BLaER1 (cell line): ENCODE measurements around the gene NDE1.
"Not testable (repeated sequence)": the region's sequence is repeated elsewhere in the genome, so short reads cannot be mapped to it uniquely, and the experiment has no call there.

ENCODE experiments used
- H3K27ac ChIP-seq: shearing (Covaris generic); formaldehyde crosslinking; 2 replicates; pipeline ENCODE4 v1.8.1; 2022
- H3K27me3 ChIP-seq: shearing (Covaris generic); formaldehyde crosslinking; 2 replicates; pipeline ENCODE4 v1.8.1; 2022
- H3K36me3 ChIP-seq: shearing (Covaris generic); formaldehyde crosslinking; 2 replicates; pipeline ENCODE4 v1.8.1; 2022
- H3K4me1 ChIP-seq: shearing (Covaris generic); formaldehyde crosslinking; 2 replicates; pipeline ENCODE4 v1.8.1; 2022
- H3K4me2 ChIP-seq: shearing (Covaris generic); formaldehyde crosslinking; 2 replicates; pipeline ENCODE4 v1.8.1; 2022
- H3K4me3 ChIP-seq: shearing (Covaris generic); formaldehyde crosslinking; 2 replicates; pipeline ENCODE4 v1.8.1; 2022
- H3K9ac ChIP-seq: shearing (Covaris generic); formaldehyde crosslinking; 2 replicates; pipeline ENCODE4 v1.8.1; 2022
- H3K9me3 ChIP-seq: shearing (Covaris generic); formaldehyde crosslinking; 2 replicates; pipeline ENCODE4 v1.8.1; 2022
- H4K20me1 ChIP-seq: shearing (Covaris generic); formaldehyde crosslinking; 2 replicates; pipeline ENCODE4 v1.8.1; 2022
- Cebpa-rat ChIP-seq: shearing (Covaris generic); IDR thresholded peaks from 2 replicates; pipeline ENCODE4 v1.8.1; 2022

NDE1 gene, protein sequence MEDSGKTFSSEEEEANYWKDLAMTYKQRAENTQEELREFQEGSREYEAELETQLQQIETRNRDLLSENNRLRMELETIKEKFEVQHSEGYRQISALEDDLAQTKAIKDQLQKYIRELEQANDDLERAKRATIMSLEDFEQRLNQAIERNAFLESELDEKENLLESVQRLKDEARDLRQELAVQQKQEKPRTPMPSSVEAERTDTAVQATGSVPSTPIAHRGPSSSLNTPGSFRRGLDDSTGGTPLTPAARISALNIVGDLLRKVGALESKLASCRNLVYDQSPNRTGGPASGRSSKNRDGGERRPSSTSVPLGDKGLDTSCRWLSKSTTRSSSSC

GRCh38 chr16:15650019-15650697, at the start of gene NDE1:
NDE1 (plus strand) TSS chr16:15650245; CDS start chr16:15664779, 14,534 bp downstream.
- no peaks in the 10 kb centered on the region for H3K27me3 ChIP-seq
- TF ChIP-seq Cebpa-rat, result no peak
- no peaks in the 10 kb centered on the region for H3K9me3 ChIP-seq
- peaks cover 33% of the 10 kb centered on the region for H3K4me1 ChIP-seq
- peak within 1 kb of the TSS; percentile 94 for H3K4me2 ChIP-seq
- peak within 1 kb of the TSS; percentile 99 for H3K4me3 ChIP-seq
- H4K20me1 ChIP-seq, result peaks cover 46% of the 10 kb centered on the region
- H3K9ac ChIP-seq, result peak within 1 kb of the TSS; percentile 92
- peak within 1 kb of the TSS; percentile 88 for H3K27ac ChIP-seq
- peaks cover 31% of the 10 kb centered on the region for H3K36me3 ChIP-seq

GRCh38 chr16:15601212-15601879, 48.7 kb upstream of the NDE1 start:
- H3K4me3 ChIP-seq, result no peak overlapping the region
- peaks cover 33% of the 10 kb centered on the region for H4K20me1 ChIP-seq
- no peaks in the 10 kb centered on the region for H3K9me3 ChIP-seq
- H3K27ac ChIP-seq, result no peak overlapping the region
- no peaks in the 10 kb centered on the region for H3K27me3 ChIP-seq
- no peak overlapping the region for H3K9ac ChIP-seq
- no peaks in the 10 kb centered on the region for H3K4me1 ChIP-seq
- no peak for TF ChIP-seq Cebpa-rat
- peaks cover 100% of the 10 kb centered on the region for H3K36me3 ChIP-seq
- no peak overlapping the region for H3K4me2 ChIP-seq

- H3K4me3 ChIP-seq, result no peak overlapping the region
- H3K27ac ChIP-seq, result no peak overlapping the region
- H3K36me3 ChIP-seq, result peaks cover 100% of the 10 kb centered on the region
- peaks cover 40% of the 10 kb centered on the region for H4K20me1 ChIP-seq
- no peak for TF ChIP-seq Cebpa-rat
- no peaks in the 10 kb centered on the region for H3K4me1 ChIP-seq
- no peaks in the 10 kb centered on the region for H3K27me3 ChIP-seq
- no peak overlapping the region for H3K9ac ChIP-seq
- no peak overlapping the region for H3K4me2 ChIP-seq
- H3K9me3 ChIP-seq, result no peaks in the 10 kb centered on the region
Observed at GRCh38 chr16:15602285-15603044, 47.6 kb upstream of the NDE1 start.

DNA sequence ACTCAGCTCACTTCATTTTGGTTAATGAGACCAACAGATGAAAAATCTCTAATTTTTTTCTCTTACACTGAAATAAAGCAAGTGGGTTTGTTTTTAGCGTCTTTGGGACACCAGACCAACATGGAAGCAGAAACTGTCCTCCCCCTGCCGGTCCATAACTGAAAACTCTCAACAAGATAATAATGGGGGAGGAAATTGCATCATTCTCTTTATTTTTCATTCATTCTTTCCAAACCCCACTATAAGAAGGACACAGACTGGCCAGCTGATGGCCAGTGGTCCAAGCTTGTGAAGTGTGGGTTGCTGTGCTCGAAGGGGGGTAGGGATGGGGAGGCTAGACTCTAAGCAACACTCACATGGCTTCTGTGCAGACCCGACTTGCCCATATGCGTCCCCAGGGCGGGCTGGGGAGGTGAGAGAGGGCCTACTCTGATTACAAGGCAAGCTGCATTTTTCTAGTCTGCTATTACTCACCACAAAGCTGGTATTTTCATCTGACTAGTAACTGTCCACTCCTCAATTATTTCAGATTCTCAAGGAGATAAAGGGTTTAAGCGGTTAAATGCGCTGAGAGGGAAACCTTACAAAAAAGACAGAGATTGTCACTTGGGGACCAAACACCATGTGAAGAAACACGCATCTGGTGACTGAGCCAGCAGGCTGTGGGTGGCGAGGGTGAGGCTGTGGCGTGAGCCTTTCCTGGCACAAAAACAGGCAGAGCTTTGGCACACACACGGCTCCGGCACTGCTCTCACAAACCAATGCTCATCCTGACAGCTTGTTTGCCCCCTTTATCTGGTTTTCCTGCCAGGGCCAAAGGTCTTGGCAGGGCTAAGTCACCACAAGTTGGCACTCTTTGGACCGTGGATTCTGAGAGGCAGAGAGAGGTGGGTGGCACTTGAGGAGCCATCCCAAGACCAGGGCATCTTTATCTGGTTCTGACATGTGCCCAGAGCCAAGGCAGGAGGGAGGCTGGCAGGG, 45.3 kb upstream of the NDE1 start:
- Histone ChIP-seq H3K4me3 (no peak overlapping the region), H3K9me3 (no peaks in the 10 kb centered on the region), H3K27me3 (no peaks in the 10 kb centered on the region), H4K20me1 (peaks cover 40% of the 10 kb centered on the region), H3K27ac (no peak overlapping the region), H3K9ac (no peak overlapping the region), H3K4me2 (no peak overlapping the region), H3K4me1 (no peaks in the 10 kb centered on the region), H3K36me3 (peaks cover 100% of the 10 kb centered on the region)
- no peak for TF ChIP-seq Cebpa-rat

DNA sequence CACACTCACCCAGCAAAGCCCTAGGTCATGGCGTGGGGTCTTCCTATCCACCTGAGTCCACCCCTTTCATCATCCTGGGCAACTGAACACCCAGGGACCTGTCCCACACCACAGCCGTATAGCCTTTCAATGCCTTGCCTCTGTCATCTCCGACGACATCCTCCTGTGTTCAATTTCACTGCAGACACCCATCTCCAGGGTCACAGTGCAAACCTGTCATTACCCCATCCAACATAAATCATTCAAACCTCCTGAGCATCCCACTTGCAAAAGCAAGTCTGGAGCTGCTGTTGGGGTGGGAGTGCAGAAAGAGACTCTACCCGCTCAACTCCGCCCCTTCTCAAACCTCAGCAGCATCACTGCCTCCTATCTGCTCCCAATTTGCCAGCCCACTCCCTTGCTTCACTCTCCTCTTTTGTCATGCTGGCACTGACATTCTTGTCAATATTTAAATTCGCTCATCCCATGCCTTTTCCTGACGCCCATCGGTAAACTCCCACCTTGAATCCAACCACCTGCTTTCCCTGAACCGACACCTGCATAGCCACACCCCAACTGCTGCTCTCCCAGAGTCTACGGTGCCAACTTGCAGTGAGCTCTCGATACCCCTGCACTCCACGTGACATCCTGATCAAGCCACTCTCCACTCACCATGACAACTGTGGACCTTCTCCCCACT, 44.1 kb upstream of the NDE1 start:
- Histone ChIP-seq H3K27me3 (no peaks in the 10 kb centered on the region), H3K36me3 (peaks cover 100% of the 10 kb centered on the region)

GRCh38 chr16:15606518-15607220, 43.4 kb upstream of the NDE1 start:
- no peak overlapping the region for H3K9ac ChIP-seq
- H3K27me3 ChIP-seq, result no peaks in the 10 kb centered on the region
- H3K4me3 ChIP-seq, result no peak overlapping the region
- no peak for TF ChIP-seq Cebpa-rat
- peaks cover 100% of the 10 kb centered on the region for H3K36me3 ChIP-seq
- no peaks in the 10 kb centered on the region for H3K9me3 ChIP-seq
- H3K4me1 ChIP-seq, result no peaks in the 10 kb centered on the region
- H4K20me1 ChIP-seq, result peaks cover 28% of the 10 kb centered on the region
- no peak overlapping the region for H3K4me2 ChIP-seq
- H3K27ac ChIP-seq, result no peak overlapping the region

More for the DNA sequence above, 44.1 kb upstream of the NDE1 start:
- H3K4me1 ChIP-seq, result no peaks in the 10 kb centered on the region
- H3K4me3 ChIP-seq, result no peak overlapping the region
- no peaks in the 10 kb centered on the region for H3K9me3 ChIP-seq
- no peak overlapping the region for H3K4me2 ChIP-seq
- TF ChIP-seq Cebpa-rat, result no peak
- no peak overlapping the region for H3K27ac ChIP-seq
- H3K9ac ChIP-seq, result no peak overlapping the region
- peaks cover 35% of the 10 kb centered on the region for H4K20me1 ChIP-seq

DNA sequence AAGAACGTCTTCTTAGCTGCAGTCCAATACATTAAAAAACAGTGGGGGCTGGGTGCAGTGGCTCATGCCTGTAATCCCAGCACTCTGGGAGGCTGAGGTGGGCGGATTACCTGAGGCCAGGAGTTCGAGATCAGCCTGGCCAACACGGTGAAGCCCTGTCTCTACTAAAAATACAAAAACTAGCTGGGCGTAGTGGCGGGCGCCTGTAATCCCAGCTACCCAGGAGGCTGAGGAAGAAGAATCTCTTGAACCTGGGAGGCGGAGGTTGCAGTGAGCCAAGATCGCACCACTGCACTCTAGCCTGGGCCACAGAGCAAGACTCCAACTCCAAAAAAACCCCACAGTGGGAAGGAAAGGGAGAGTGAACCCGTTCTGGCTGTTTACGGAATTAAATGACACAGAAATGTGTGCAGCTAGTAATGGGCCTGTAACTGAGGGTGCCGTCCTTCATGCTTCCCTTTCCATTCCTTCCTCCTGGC, 42.8 kb upstream of the NDE1 start:
- not testable (repeated sequence) for H3K4me1 ChIP-seq, H3K9ac ChIP-seq, H3K4me2 ChIP-seq, H3K27me3 ChIP-seq, H3K27ac ChIP-seq, H3K9me3 ChIP-seq, H3K4me3 ChIP-seq
- Histone ChIP-seq H3K36me3 (peaks cover 100% of the 10 kb centered on the region), H4K20me1 (peaks cover 23% of the 10 kb centered on the region; the same call in 1 of the 2 replicates)
